Common myeloid progenitor, CD34-positive (primary cell): Measurements from ENCODE around the gene STX1A.

Experiments
- CTCF ChIA-PET: fragments of 350-600 bp; sonication (Branson Sonifier 250); formaldehyde crosslinking; loops from one replicate; lab custom pipeline; 2021; ENCODE audit warnings: antibody characterized with exemption; lab: Charles Lee
- POLR2A ChIA-PET: fragments of 350-600 bp; sonication (Branson Sonifier 250); formaldehyde crosslinking; loops from one replicate; lab custom pipeline; 2021; ENCODE audit warnings: antibody characterized with exemption; lab: Charles Lee
- DNase-seq, 3 donors: peaks; one replicate each; pipeline versions ENCODE4 v3.0.0 to v3.0.0-alpha.2; 2013
- H3K27ac ChIP-seq, 2 experiments: 1 replicate in 1 of 2; 2 replicates in 1 of 2; pipeline ENCODE4 v1.7.0; 2013; ENCODE audit warnings: inconsistent platforms in 2 of 2, low read length in 2 of 2, mild to moderate bottlenecking in 2 of 2, low read depth in 1 of 2, moderate library complexity in 1 of 2; ENCODE audit not compliant: severe bottlenecking in 2 of 2, insufficient read depth in 1 of 2, poor library complexity in 1 of 2
- H3K27me3 ChIP-seq, 5 experiments: replicated peaks in 2 of 5; 1 replicate in 3 of 5; 2 replicates in 2 of 5; pipeline versions ENCODE4 v1.6.1 to v1.7.0; 2013; ENCODE audit warnings: low read length in 4 of 5, mild to moderate bottlenecking in 2 of 5, moderate library complexity in 2 of 5, inconsistent platforms in 1 of 5; ENCODE audit not compliant: insufficient read depth in 5 of 5, control insufficient read depth in 4 of 5
- H3K36me3 ChIP-seq, 4 experiments: 1 replicate in 2 of 4; 2 replicates in 2 of 4; pipeline versions ENCODE4 v1.6.1 to v1.7.0; 2013; ENCODE audit warnings: low read length in 3 of 4, control low read depth in 1 of 4, mild to moderate bottlenecking in 1 of 4; ENCODE audit not compliant: control insufficient read depth in 4 of 4, insufficient read depth in 4 of 4
- H3K4me1 ChIP-seq, 4 experiments: 1 replicate in 3 of 4; 2 replicates in 1 of 4; pipeline versions ENCODE4 v1.6.1 to v1.7.1; 2013; ENCODE audit warnings: low read length in 3 of 4, mild to moderate bottlenecking in 3 of 4, control low read depth in 1 of 4, inconsistent platforms in 1 of 4, moderate library complexity in 1 of 4; ENCODE audit not compliant: control insufficient read depth in 4 of 4, insufficient read depth in 4 of 4; ENCODE audit errors: control extremely low read depth in 1 of 4
- H3K4me3 ChIP-seq, 7 experiments: 1 replicate in 4 of 7; 2 replicates in 3 of 7; pipeline versions ENCODE4 v1.5.1 to v1.7.0; 2013; ENCODE audit warnings: mild to moderate bottlenecking in 7 of 7, low read length in 6 of 7, moderate library complexity in 6 of 7, inconsistent platforms in 2 of 7, low read depth in 2 of 7, control low read depth in 1 of 7; ENCODE audit not compliant: insufficient read depth in 4 of 7, control insufficient read depth in 1 of 7; ENCODE audit errors: extremely low read depth in 1 of 7
- H3K9me3 ChIP-seq, 5 experiments: 1 replicate in 4 of 5; 2 replicates in 1 of 5; pipeline versions ENCODE4 v1.6.1 to v1.7.1; 2013; ENCODE audit warnings: low read length in 4 of 5, mild to moderate bottlenecking in 2 of 5, inconsistent platforms in 1 of 5, low read depth in 1 of 5, moderate library complexity in 1 of 5; ENCODE audit not compliant: control insufficient read depth in 4 of 5, insufficient read depth in 2 of 5; ENCODE audit errors: control extremely low read depth in 1 of 5
- WGBS: methylation state at CpG from one replicate; pipeline ENCODE4 v1.1.5; 2013; ENCODE audit not compliant: insufficient coverage; 5-methylcytosine and 5-hydroxymethylcytosine counted together

Gene STX1A

GRCh38 chr7:73703757-73704639, 15.5 kb downstream of the STX1A start:
- no peaks in the 10 kb centered on the region for H3K9me3 ChIP-seq
- ChIA-PET POLR2A (no interaction called here), CTCF (interaction anchor here (0.6 to 1.6 kb wide), 7 partner anchors 10 to 1756 kb away, joined by 3 to 6 read pairs (median 3); no protein-coding TSS in a partner anchor)
- DNase-seq: peak; percentile 48 to 72 (median 69)
- H3K27ac ChIP-seq: no peak overlapping the region
- WGBS: 23% methylated on average over 29 of the region's 45 CpGs
- no peak overlapping the region for H3K4me3 ChIP-seq
- H3K36me3 ChIP-seq: peaks cover 0 to 7% (median 3%) of the 10 kb centered on the region in 4 experiments
- H3K27me3 ChIP-seq: peaks cover 0 to 85% (median 40%) of the 10 kb centered on the region in 5 experiments
- H3K4me1 ChIP-seq: peaks cover 0 to 19% (median 6%) of the 10 kb centered on the region in 4 experiments

- no peak for DNase-seq
- Histone ChIP-seq H3K4me3 (no peak overlapping the region), H3K36me3 (peaks cover 0 to 14% (median 6%) of the 10 kb centered on the region in 4 experiments), H3K4me1 (peaks cover 0 to 19% (median 6%) of the 10 kb centered on the region in 4 experiments), H3K9me3 (no peaks in the 10 kb centered on the region), H3K27me3 (peaks cover 0 to 78% (median 36%) of the 10 kb centered on the region in 5 experiments), H3K27ac (no peak overlapping the region)
- ChIA-PET POLR2A (interaction anchor here (0.8 kb wide), 1 partner anchor 86 kb away, joined by 3 read pairs; no protein-coding TSS in a partner anchor), CTCF (interaction anchor here (0.7 to 1.9 kb wide), 5 partner anchors 9 to 96 kb away, joined by 3 to 12 read pairs (median 6); no protein-coding TSS in a partner anchor)
- 57% methylated on average over 11 of the region's 13 CpGs for WGBS
These were observed 16.2 kb downstream of the STX1A start for GRCh38 chr7:73703225-73703624.

GRCh38 chr7:73702665-73703064, 16.8 kb downstream of the STX1A start:
- ChIA-PET CTCF (interaction anchor here (0.7 to 2.4 kb wide), 11 partner anchors 9 to 96 kb away, joined by 3 to 12 read pairs (median 5); no protein-coding TSS in a partner anchor), POLR2A (interaction anchor here (0.8 kb wide), 1 partner anchor 86 kb away, joined by 3 read pairs; no protein-coding TSS in a partner anchor)
- Histone ChIP-seq H3K27me3 (peaks cover 0 to 76% (median 35%) of the 10 kb centered on the region in 5 experiments), H3K36me3 (peaks cover 0 to 19% (median 8%) of the 10 kb centered on the region in 4 experiments), H3K4me3 (no peak overlapping the region), H3K27ac (no peak overlapping the region), H3K9me3 (no peaks in the 10 kb centered on the region), H3K4me1 (peaks cover 0 to 19% (median 6%) of the 10 kb centered on the region in 4 experiments)
- DNase-seq: no peak
- WGBS: 85% methylated on average over 18 of the region's 18 CpGs

GRCh38 chr7:73702226-73702625, 17.2 kb downstream of the STX1A start:
- DNase-seq: no peak
- Histone ChIP-seq H3K4me1 (peaks cover 0 to 16% (median 5%) of the 10 kb centered on the region in 4 experiments), H3K4me3 (no peak overlapping the region), H3K27ac (no peak overlapping the region), H3K9me3 (no peaks in the 10 kb centered on the region), H3K27me3 (peaks cover 0 to 73% (median 33%) of the 10 kb centered on the region in 5 experiments), H3K36me3 (peaks cover 0 to 24% (median 12%) of the 10 kb centered on the region in 4 experiments)
- 67% methylated on average over 3 of the region's 8 CpGs for WGBS
- ChIA-PET POLR2A (interaction anchor here (0.8 kb wide), 1 partner anchor 85 kb away, joined by 3 read pairs; no protein-coding TSS in a partner anchor), CTCF (interaction anchor here (0.7 to 2.4 kb wide), 12 partner anchors 10 to 95 kb away, joined by 3 to 12 read pairs (median 5); no protein-coding TSS in a partner anchor)

GRCh38 chr7:73701357-73701995, 18.0 kb downstream of the STX1A start:
- peak in 2 of 3 donors; percentile 53 to 57 for DNase-seq
- WGBS: 72% methylated on average over 10 of the region's 13 CpGs
- Histone ChIP-seq H3K36me3 (peaks cover 4 to 31% (median 17%) of the 10 kb centered on the region in 4 experiments), H3K9me3 (no peaks in the 10 kb centered on the region), H3K4me3 (no peak overlapping the region), H3K27ac (no peak overlapping the region), H3K4me1 (peaks cover 0 to 10% (median 3%) of the 10 kb centered on the region in 4 experiments), H3K27me3 (peaks cover 0 to 65% (median 30%) of the 10 kb centered on the region in 5 experiments)
- ChIA-PET CTCF (interaction anchor here (0.8 to 2.4 kb wide), 18 partner anchors 9 to 94 kb away, joined by 3 to 12 read pairs (median 5); no protein-coding TSS in a partner anchor), POLR2A (no interaction called here)

- no peak overlapping the region for H3K4me3 ChIP-seq
- no peak overlapping the region for H3K27ac ChIP-seq
- ChIA-PET POLR2A (no interaction called here), CTCF (interaction anchor here (0.8 to 2.4 kb wide), 13 partner anchors 8 to 94 kb away, joined by 3 to 12 read pairs (median 4); no protein-coding TSS in a partner anchor)
- H3K9me3 ChIP-seq: no peaks in the 10 kb centered on the region
- peaks cover 0 to 6% (median 1%) of the 10 kb centered on the region in 4 experiments for H3K4me1 ChIP-seq
- H3K36me3 ChIP-seq: peaks cover 4 to 39% (median 23%) of the 10 kb centered on the region in 4 experiments
- peaks cover 0 to 57% (median 30%) of the 10 kb centered on the region in 5 experiments for H3K27me3 ChIP-seq
- 94% methylated on average over 14 of the region's 15 CpGs for WGBS
- no peak for DNase-seq
These were observed 18.8 kb downstream of the STX1A start for GRCh38 chr7:73700581-73701134.
